GM06990 (cell line): ENCODE data around the gene GDF9.

Experiments used
- DNase-seq: peaks from one replicate; pipeline ENCODE4 v3.0.0-alpha.2; 2011; ENCODE audit not compliant: insufficient read length; ENCODE audit errors: extremely low read depth
- H3K27me3 ChIP-seq: replicated peaks from 2 replicates; pipeline ENCODE4 v1.6.0; 2011; ENCODE audit warnings: low read length; ENCODE audit not compliant: control insufficient read depth, insufficient read depth
- H3K36me3 ChIP-seq: 2 replicates; pipeline ENCODE4 v1.5.1; 2011; ENCODE audit warnings: low read length; ENCODE audit not compliant: control insufficient read depth, insufficient read depth
- H3K4me3 ChIP-seq: replicated peaks from 2 replicates; pipeline ENCODE4 v1.5.1; 2011; ENCODE audit warnings: low read depth, mild to moderate bottlenecking, control low read depth, low read length
- CTCF ChIP-seq: IDR thresholded peaks from 2 replicates; pipeline ENCODE4 v1.5.1; 2011; ENCODE audit warnings: low read length, control low read depth, mild to moderate bottlenecking, inconsistent platforms; ENCODE audit not compliant: insufficient read depth, poor library complexity, severe bottlenecking

GDF9 gene

GRCh38 chr5:132889501-132889900, 23.2 kb upstream of the GDF9 start:
- Histone ChIP-seq H3K27me3 (no peaks in the 10 kb centered on the region), H3K36me3 (peaks cover 10% of the 10 kb centered on the region), H3K4me3 (no peak overlapping the region)
- TF ChIP-seq CTCF, result no peak
- no peak for DNase-seq

- TF ChIP-seq CTCF, result no peak
- peaks cover 10% of the 10 kb centered on the region for H3K36me3 ChIP-seq
Observed at GRCh38 chr5:132887283-132887682, 21.0 kb upstream of the GDF9 start.

GRCh38 chr5:132886064-132886823, 20.0 kb upstream of the GDF9 start:
- Histone ChIP-seq H3K36me3 (peaks cover 10% of the 10 kb centered on the region), H3K27me3 (no peaks in the 10 kb centered on the region)
- no peak for TF ChIP-seq CTCF

More at GRCh38 chr5:132887283-132887682, 21.0 kb upstream of the GDF9 start:
- Histone ChIP-seq H3K4me3 (no peak overlapping the region), H3K27me3 (no peaks in the 10 kb centered on the region)
- no peak for DNase-seq

GRCh38 chr5:132884548-132884947, 18.3 kb upstream of the GDF9 start:
- Histone ChIP-seq H3K4me3 (no peak overlapping the region), H3K36me3 (peaks cover 11% of the 10 kb centered on the region), H3K27me3 (no peaks in the 10 kb centered on the region)
- no peak for DNase-seq
- TF ChIP-seq CTCF, result no peak

More at GRCh38 chr5:132886064-132886823, 20.0 kb upstream of the GDF9 start:
- no peak overlapping the region for H3K4me3 ChIP-seq
- no peak for DNase-seq

- no peak for DNase-seq
- peak; percentile 68 for TF ChIP-seq CTCF
- Histone ChIP-seq H3K36me3 (peaks cover 11% of the 10 kb centered on the region), H3K27me3 (no peaks in the 10 kb centered on the region), H3K4me3 (no peak overlapping the region)
Observed at GRCh38 chr5:132883261-132883834, 17.1 kb upstream of the GDF9 start.
